Fibroblast of pulmonary artery (primary cell): Measurements from ENCODE around the gene IGLL1.

Experiments
- DNase-seq: peaks from one replicate; pipeline ENCODE4 v3.0.0-alpha.2; 2010; ENCODE audit warnings: low read depth
- H3K4me3 ChIP-seq: replicated peaks from 2 replicates; pipeline ENCODE4 v1.5.1; 2011; ENCODE audit warnings: low read depth, mild to moderate bottlenecking, control low read depth, low read length, moderate library complexity
- TF ChIP-seq, protein P1 (sequence below): IDR thresholded peaks from 2 replicates; pipeline ENCODE4 v1.5.1; 2011; ENCODE audit warnings: mild to moderate bottlenecking, control low read depth, low read length, inconsistent platforms; ENCODE audit errors: missing control alignments

The IGLL1 gene

GRCh38 chr22:23571486-23571885, 8.6 kb downstream of the IGLL1 start:
- TF ChIP-seq, protein P1, sequence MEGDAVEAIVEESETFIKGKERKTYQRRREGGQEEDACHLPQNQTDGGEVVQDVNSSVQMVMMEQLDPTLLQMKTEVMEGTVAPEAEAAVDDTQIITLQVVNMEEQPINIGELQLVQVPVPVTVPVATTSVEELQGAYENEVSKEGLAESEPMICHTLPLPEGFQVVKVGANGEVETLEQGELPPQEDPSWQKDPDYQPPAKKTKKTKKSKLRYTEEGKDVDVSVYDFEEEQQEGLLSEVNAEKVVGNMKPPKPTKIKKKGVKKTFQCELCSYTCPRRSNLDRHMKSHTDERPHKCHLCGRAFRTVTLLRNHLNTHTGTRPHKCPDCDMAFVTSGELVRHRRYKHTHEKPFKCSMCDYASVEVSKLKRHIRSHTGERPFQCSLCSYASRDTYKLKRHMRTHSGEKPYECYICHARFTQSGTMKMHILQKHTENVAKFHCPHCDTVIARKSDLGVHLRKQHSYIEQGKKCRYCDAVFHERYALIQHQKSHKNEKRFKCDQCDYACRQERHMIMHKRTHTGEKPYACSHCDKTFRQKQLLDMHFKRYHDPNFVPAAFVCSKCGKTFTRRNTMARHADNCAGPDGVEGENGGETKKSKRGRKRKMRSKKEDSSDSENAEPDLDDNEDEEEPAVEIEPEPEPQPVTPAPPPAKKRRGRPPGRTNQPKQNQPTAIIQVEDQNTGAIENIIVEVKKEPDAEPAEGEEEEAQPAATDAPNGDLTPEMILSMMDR = no peak
- DNase-seq = no peak
- no peak overlapping the region for H3K4me3 ChIP-seq

DNA sequence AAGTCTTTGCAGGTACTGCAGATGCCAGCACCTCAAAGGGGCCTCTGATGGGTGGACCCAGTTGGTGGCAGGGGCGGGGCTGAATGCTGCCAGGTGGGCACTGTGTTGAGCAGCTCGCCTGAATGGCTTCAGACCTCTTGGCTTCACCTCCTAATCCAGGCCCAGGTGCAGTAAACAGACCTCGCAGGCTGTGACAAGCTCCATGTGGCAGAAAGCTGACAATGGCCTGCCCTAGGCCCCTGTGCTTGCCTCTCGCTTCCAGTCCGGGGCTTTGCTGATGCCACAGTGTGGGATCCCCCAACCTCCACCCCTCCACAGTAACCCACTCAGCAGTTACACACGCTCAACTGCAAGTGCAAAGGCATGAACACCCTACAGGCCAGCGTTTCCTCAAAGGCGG, 9.4 kb downstream of the IGLL1 start:
- TF ChIP-seq, protein P1 = no peak
- no peak for DNase-seq
- no peak overlapping the region for H3K4me3 ChIP-seq

DNA sequence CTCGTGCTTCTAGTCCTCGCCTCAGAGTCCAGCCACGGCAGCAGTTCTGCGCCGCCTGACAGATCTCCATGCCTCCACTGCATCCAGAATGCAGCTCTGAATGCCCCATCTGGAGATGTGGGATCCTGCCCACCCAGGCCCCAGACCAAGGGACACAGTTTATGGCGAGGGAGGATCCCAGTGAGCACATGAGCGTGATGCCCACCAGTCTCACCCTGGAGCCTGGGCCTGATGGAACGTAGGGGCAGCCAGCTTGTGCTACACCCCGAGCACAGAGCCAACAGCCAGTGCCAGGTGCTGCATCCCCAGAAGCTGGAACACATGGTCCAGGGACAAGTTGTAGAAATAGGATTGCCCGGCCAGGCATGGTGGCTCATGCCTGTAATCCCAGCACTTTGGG, 10.4 kb downstream of the IGLL1 start:
- TF ChIP-seq, protein P1 = no peak
- no peak overlapping the region for H3K4me3 ChIP-seq
- no peak for DNase-seq

DNA sequence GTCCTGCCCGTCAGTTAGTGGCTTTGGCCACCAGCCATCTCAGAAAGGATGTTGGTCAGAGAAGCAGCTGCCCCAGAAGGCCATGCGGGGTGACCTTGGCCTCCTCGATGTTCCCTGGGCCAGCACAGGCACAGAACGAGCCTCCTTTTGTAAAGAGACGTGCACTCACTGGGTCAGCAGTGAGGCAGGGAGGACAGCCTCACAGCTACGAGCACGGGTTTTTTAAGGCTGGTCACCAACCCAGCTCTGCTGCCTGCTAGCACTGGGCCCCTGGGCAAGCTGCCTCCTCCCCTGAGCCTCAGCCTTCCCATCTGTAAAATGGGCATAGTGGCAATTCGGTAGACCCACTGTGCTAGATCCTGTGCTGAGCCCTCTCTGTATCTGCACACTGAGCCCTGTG, 10.8 kb downstream of the IGLL1 start:
- no peak overlapping the region for H3K4me3 ChIP-seq
- TF ChIP-seq, protein P1 = no peak
- no peak for DNase-seq

GRCh38 chr22:23566705-23567475, 13.2 kb downstream of the IGLL1 start:
- no peak for DNase-seq
- TF ChIP-seq, protein P1 = no peak
- no peak overlapping the region for H3K4me3 ChIP-seq

DNA sequence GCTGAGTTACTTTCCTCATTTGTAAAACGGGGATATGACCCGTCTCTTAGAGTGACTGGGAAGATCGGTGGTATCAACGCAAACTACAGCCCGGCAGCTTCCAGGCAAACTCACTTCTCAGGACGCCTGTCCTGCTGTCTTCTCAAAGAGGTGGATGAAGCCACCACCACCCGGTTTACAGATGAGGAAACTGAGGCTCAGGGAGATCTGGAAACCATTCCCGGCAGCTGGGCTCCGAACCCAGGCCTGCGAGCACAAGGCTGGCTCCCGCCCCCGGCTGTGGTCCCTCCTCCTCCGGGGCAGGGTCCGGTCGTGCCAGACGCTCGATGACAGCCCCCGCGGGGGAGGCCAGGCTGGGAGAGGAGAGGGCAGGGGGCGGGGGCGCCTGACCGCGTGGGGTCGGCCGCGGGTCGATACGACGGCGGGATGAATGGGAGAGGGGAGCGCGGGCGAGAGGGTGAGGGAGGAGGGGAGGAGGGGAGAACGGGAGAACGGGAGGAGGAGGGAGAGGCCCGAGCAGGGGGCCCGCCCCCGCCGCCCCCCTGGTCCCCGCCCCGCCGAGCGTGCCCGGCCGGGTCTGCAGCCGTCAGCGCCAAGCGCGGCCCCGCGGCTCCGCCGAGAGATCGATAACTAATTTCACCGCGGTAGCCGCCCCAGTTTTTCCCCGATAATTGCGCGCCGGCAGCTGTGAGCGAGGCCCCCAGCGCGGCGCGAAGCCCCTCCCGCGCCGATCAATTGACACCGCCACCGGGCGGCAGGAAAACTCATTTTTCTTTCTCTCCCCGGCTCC, 14.0 kb downstream of the IGLL1 start:
- TF ChIP-seq, protein P1 = no peak
- H3K4me3 ChIP-seq = no peak overlapping the region
- no peak for DNase-seq
